GM19468 (cell line): ENCODE measurements around the gene TAS2R38.
"Not testable (repeated sequence)": the region's sequence is repeated elsewhere in the genome, so short reads cannot be mapped to it uniquely, and the experiment has no call there.

Source experiments
- ATAC-seq: cut with Tn5 transposase; IDR thresholded peaks from one replicate; pipeline ENCODE4 v1.9.1; 2021; ENCODE audit warnings: mild to moderate bottlenecking, moderate library complexity, moderate number of reproducible peaks; ENCODE audit not compliant: unreplicated experiment; ENCODE audit errors: extremely low read depth

TAS2R38 gene

GRCh38 chr7:141973673-141974072, at the start of gene TAS2R38:
Gene TAS2R38 (minus strand): TSS chr7:141973773. CDS start chr7:141973689, 84 bp downstream.
- no peak for ATAC-seq

GRCh38 chr7:142018154-142018553, 44.6 kb upstream of the TAS2R38 start:
- no peak for ATAC-seq

GRCh38 chr7:142017451-142017850, 43.9 kb upstream of the TAS2R38 start:
- no peak for ATAC-seq

- no peak for ATAC-seq
Observed at GRCh38 chr7:142012825-142013511, 39.4 kb upstream of the TAS2R38 start.

DNA sequence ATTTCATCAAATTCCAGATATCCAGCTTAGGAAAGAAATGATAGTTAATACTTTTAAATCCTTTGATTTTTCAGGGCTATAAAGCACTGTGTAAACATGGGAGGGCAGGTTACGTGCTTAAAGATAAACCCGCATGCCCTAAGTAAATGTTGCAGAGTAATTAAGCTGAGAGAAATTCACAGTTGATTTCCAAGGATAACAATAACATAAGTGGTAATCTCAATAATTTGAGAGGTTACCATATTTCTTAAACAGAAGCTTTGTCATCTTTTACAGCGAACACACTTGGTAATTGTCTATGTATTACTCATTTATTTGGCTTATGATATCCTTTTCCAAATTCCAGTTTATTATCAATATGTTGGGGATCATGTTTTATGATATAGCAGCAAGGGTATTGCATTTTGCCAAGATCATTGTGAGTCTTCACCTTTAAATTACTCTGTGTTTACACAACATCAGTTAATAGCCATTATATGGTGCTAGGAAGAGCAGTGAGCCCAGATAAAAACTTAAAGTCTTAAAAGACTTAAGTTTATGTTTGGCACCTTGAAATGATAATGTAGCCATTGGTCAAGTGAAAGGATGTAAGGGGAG, 37.5 kb upstream of the TAS2R38 start:
- ATAC-seq = no peak

- ATAC-seq = no peak
Observed at GRCh38 chr7:142009187-142009586, 35.6 kb upstream of the TAS2R38 start.

GRCh38 chr7:142006577-142006976, 33.0 kb upstream of the TAS2R38 start:
- ATAC-seq = no peak

DNA sequence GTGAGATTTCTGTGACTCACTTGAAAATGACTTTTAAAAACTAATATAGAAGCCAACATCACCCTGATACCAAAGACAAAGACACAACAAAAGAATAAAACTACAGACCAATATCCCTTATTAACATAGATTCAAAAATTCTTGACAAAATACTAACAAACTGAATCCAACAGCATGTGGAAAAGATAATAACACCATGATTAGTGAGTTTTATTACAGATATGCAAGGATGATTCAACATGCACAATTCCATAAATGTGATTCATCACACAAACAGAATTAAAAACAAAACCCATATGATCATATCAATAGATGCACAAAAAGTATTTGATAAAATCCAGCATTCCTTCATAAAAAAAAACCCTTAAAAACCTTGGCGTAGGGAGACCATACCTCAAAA, 28.6 kb upstream of the TAS2R38 start:
- ATAC-seq = no peak

GRCh38 chr7:142001163-142001874, 27.7 kb upstream of the TAS2R38 start:
- no peak for ATAC-seq

- no peak for ATAC-seq
Observed at GRCh38 chr7:142000244-142000643, 26.7 kb upstream of the TAS2R38 start.

DNA sequence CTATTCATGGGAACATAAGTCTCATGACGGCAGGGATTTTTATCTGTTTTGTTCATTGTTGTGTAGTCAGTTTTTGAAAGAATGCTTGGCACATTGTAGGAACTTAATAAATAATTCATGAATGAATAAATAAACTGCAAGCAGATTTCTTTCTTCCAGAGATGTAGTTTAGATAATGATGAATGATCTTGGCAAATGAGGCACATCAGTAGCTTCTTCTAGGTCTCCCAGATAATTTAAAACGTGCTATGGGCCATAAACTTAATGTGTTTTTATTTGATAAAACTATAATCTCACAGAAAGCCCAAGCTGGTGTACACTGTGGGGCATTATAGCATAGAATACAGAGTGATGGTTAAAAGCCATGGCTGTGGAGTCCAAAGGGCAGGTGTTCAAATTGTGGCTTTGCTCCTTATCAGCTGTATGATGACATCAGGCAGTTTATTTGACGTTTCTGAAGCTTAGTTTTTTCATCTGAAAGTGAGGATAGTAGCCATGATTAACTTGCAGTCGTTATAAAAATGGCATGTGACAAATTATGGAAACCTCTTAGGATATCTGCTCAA, 25.6 kb upstream of the TAS2R38 start:
- ATAC-seq = no peak

DNA sequence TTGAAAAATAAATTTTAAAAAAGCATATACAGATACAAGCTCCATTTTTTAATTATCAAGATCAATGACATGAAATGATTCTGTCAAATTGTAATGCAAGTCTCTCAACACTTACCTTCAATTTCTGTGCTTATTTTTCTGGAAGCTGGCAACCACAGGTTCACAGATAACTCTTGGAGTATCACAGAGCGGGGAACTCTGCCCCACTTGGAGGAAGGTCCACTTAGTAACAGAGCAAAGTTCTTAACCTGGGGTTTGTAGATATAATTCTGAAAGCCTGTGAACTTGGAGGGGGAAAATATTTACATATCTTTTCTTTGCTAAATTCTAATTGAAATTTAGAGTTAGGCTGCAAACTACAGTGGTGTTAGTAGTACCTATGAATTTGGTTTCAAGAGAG, 19.8 kb upstream of the TAS2R38 start:
- no peak for ATAC-seq

- no peak for ATAC-seq
Observed at GRCh38 chr7:141992688-141993087, 19.1 kb upstream of the TAS2R38 start.

DNA sequence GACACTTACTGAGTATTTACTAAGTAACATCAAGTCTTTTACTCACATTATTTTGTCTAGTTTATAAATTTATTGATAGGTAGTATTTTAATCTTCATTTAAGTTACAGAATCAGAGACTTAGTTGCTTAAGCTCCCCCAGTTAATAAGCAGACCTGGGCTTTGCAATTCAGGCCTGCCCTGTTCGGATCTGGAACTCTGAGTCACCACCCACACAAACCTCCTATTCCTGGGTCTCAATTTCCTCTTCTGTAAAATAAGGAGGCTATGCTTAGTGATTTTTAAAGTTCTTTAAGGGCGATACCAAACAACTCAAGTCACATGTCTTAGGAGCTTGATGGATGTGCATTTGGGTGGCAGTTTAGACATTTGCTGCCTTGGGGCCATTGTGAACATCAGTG, 18.6 kb upstream of the TAS2R38 start:
- no peak for ATAC-seq

DNA sequence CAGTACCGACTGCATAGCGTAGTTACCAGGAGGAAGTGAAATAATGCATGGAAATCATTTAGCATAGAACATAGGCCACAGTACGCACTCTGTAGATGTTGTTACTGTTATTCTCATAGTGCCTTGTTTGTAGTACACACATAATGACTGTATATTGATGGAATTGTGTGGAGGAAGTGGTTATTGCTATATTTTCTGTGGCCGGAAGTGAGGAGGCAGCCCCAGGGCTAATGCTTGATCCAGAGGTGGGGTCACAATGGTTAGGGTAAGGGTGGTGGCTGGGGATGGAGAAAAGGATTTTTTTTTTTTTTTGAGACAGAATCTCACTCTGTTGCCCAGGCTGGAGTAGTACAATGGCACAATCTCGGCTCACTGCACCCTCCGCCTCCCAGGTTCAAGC, 17.6 kb upstream of the TAS2R38 start:
- ATAC-seq = no peak

GRCh38 chr7:141990011-141990725, 16.6 kb upstream of the TAS2R38 start:
- ATAC-seq = no peak

GRCh38 chr7:141987803-141988202, 14.2 kb upstream of the TAS2R38 start:
- not testable (repeated sequence) for ATAC-seq

DNA sequence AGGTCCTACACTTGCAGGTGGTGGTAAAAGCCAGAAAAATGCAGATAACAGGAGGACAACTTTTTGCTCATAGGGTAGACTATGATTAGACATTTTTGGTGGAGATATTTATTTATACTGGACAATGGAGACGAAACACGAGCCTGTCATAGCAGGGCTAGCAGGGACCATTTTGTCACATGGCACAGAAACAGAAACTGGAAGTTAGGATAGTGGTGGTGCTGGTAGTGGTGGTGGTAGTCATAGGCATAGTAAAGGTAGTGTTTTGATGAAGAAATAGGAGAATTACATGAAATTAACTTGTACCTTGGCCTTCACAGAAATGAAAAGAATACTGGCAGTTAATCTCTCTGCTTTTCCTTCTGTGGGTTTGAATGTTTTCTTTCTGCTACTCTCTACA, 13.3 kb upstream of the TAS2R38 start:
- ATAC-seq = no peak

DNA sequence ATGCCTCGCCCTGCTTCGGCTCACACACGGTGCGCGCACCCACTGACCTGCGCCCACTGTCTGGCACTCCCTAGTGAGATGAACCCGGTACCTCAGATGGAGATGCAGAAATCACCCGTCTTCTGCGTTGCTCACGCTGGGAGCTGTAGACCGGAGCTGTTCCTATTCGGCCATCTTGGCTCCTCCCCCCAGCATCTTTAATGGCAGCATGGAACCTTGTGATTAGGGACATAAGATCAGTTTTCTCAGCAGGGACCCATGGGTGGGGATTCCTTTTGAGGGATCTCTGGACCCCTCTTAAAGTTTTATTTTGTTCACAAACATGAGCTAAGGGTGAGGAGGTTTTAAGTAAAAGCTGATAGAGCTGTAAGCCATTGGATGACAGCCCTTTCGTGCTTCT, 12.4 kb upstream of the TAS2R38 start:
- ATAC-seq = not testable (repeated sequence)

DNA sequence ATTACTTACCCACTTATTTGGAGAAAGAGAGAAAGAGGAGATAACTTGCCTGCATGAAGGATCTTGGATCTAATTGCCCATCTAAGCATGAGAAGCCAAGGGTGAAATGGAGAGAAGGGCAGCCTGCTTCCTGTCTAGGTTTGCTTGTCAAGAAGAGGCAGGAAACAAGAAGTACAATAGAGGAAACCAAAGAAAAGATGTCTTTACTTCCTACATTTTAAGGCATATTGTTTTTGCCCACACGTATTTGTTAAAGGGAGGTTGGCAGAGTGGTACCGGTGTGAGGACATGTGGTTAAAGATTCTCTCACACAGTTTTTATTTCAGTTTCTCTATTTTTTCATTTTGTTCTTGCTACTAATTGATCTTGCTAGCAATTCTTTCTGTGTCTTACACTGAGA, 6.0 kb upstream of the TAS2R38 start:
- no peak for ATAC-seq

DNA sequence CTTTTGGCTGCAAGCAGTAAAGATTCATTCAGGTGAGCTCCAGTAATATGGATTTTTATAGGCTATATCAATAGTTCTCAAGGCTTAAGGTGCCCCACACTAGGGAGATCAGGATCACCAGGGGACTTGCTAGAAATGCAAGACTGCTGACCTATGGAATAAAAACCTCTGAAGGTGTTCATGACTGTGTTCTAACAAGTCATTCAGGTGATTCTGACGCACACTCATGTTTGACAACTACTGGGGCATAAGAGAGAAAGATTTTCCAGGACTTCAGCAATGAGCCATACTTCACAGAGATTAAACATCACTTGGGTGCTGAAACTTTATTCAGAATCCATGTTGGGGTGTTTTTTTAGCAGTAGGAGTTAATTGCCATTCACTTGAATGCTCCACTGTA, 4.8 kb upstream of the TAS2R38 start:
- no peak for ATAC-seq
